ENCODE measurements around the gene RCAN2. TPM values are rescaled to one million over a fixed set of nuclear protein-coding genes. Genes with fewer than 3 reads are reported as not detected.

RCAN2 gene
- total and polyA plus RNA-seq, 9 of the 15 experiments (the other 6 are each of a cell fraction or from before 2014, with no cell fraction given) = 0.04 TPM; not detected in 8

GRCh38 chr6:46323312-46323965 is 167.8 kb downstream of the RCAN2 start:
- intact Hi-C loops (cut with micrococcal nuclease) = no loop called here
- Histone ChIP-seq H3K9ac (ENCODE audit: insufficient read depth in 1 of 2, low read depth in 2 of 2, low read length in 2 of 2) (no peak overlapping the region), H3K9me1 (ENCODE audit: control insufficient read depth, insufficient read depth, low read length) (no peaks in the 10 kb centered on the region), H4K20me1 (replicated peaks; ENCODE audit: control insufficient read depth, insufficient read depth, low read length) (no peaks in the 10 kb centered on the region), H3K27me3 (ENCODE audit: control insufficient read depth in 2 of 2, insufficient read depth in 2 of 2, low read length in 2 of 2) (no peaks in the 10 kb centered on the region), H3K36me3 (ENCODE audit: control insufficient read depth, insufficient read depth, low read length) (no peaks in the 10 kb centered on the region), H3K27ac (ENCODE audit: extremely low read depth, low read depth, low read length) (no peak overlapping the region), H2AFZ (ENCODE audit: low read depth, low read length) (no peak overlapping the region), H3K4me2 (ENCODE audit: insufficient read depth, low read length) (no peak overlapping the region), H3K4me3 (no peak overlapping the region), H3K79me2 (ENCODE audit: control insufficient read depth, insufficient read depth, low read length) (no peaks in the 10 kb centered on the region), H3K9me3 (replicated peaks; ENCODE audit: control insufficient read depth, insufficient read depth, low read depth, low read length) (no peaks in the 10 kb centered on the region), H3K4me1 (replicated peaks in 1 of 2; ENCODE audit: control insufficient read depth in 2 of 2, insufficient read depth in 2 of 2, low read length in 2 of 2) (peaks cover 0 to 3% of the 10 kb centered on the region in 2 experiments; a peak in 1 of 5 replicates)
- in situ Hi-C loops (cut with MboI) = no loop called here
- POLR2A ChIA-PET = no interaction called here
- BruUV-seq (replicated peaks) = no TSS peak
- whole genome bisulfite sequencing (ENCODE audit: insufficient coverage, low coverage, missing lambda C conversion rate) = 0% methylated on average over 4 of the region's 4 CpGs
- DNase-seq (ENCODE audit: extremely low read depth in 1 of 4, low spot score in 3 of 4) (no peak), FAIRE-seq (no peak), ATAC-seq (no peak)
- TF ChIP-seq TRIM24 (IDR thresholded peaks at IDR 0.05) = no peak
- TF ChIP-seq ZNF133 (CRISPR knock-in tag; IDR thresholded peaks at IDR 0.05) = no peak
- TF ChIP-seq RBM39 (optimal IDR thresholded peaks at IDR 0.05; ENCODE audit: low read depth, low read length) = no peak
- no peak for TF ChIP-seq HLTF (IDR thresholded peaks at IDR 0.05)
- TF ChIP-seq ZNF830 (CRISPR knock-in tag; IDR thresholded peaks at IDR 0.05) = no peak
- TF ChIP-seq HIVEP1 (CRISPR knock-in tag; IDR thresholded peaks at IDR 0.05) = no peak
- TF ChIP-seq ARHGAP35 (IDR thresholded peaks at IDR 0.05; ENCODE audit: partially characterized antibody) = no peak
- no peak for TF ChIP-seq ZNF217 (CRISPR knock-in tag; IDR thresholded peaks at IDR 0.05)
- TF ChIP-seq MIER1 (IDR thresholded peaks at IDR 0.05; ENCODE audit: low read depth) = no peak
- TF ChIP-seq SRSF7 (optimal IDR thresholded peaks at IDR 0.05; ENCODE audit: low read depth, low read length) = no peak
- no peak for TF ChIP-seq EZH2 (IDR thresholded peaks at IDR 0.05; ENCODE audit: borderline replicate concordance, low read depth, low read length)
- no peak for TF ChIP-seq ZNF354B (CRISPR knock-in tag; IDR thresholded peaks at IDR 0.05)
- TF ChIP-seq MAZ (CRISPR knock-in tag; conservative IDR thresholded peaks at IDR 0.05 in 1 of 2, IDR thresholded peaks at IDR 0.05 in 1 of 2) = no peak
- no peak for TF ChIP-seq ZNF445 (CRISPR knock-in tag; IDR thresholded peaks at IDR 0.05; ENCODE audit: low read depth)
- TF ChIP-seq ZSCAN29 (IDR thresholded peaks at IDR 0.05) = no peak
- no peak for TF ChIP-seq TCF3 (CRISPR knock-in tag; IDR thresholded peaks at IDR 0.05)
- no peak for TF ChIP-seq ZNF561 (CRISPR knock-in tag; conservative IDR thresholded peaks at IDR 0.05)
- CTCF ChIA-PET (ENCODE audit: low intra/inter-chr PET ratio) = no interaction called here

Data from K562 (cell line).